AG04449 (cell line): ENCODE results near the gene TMEM242.

Source experiments
- CTCF ChIA-PET: fragments of 350-600 bp; formaldehyde crosslinking; extraction: SDS; loops from one replicate; lab custom pipeline; 2021; ENCODE audit warnings: antibody characterized with exemption; lab: Yijun Ruan, JAX
- POLR2A ChIA-PET: fragments of 400-600, 350-600 bp; formaldehyde crosslinking; extraction: SDS; loops from one replicate; lab custom pipeline; 2020; ENCODE audit warnings: antibody characterized with exemption, inconsistent platforms; lab: Yijun Ruan, JAX
- DNase-seq: peaks from one replicate; pipeline ENCODE4 v3.0.0-alpha.2; 2010; ENCODE audit warnings: low read depth, low spot score
- H3K4me3 ChIP-seq: 2 replicates; pipeline ENCODE4 v1.5.1; 2011; ENCODE audit warnings: low read depth, mild to moderate bottlenecking, control low read depth, low read length
- TF ChIP-seq, protein P1 (sequence below): IDR thresholded peaks from one replicate; pipeline ENCODE4 v1.5.1; 2011; ENCODE audit warnings: mild to moderate bottlenecking, moderate library complexity, low read length, control low read depth, inconsistent platforms; ENCODE audit not compliant: insufficient read depth; ENCODE audit errors: missing control alignments

Gene TMEM242

DNA sequence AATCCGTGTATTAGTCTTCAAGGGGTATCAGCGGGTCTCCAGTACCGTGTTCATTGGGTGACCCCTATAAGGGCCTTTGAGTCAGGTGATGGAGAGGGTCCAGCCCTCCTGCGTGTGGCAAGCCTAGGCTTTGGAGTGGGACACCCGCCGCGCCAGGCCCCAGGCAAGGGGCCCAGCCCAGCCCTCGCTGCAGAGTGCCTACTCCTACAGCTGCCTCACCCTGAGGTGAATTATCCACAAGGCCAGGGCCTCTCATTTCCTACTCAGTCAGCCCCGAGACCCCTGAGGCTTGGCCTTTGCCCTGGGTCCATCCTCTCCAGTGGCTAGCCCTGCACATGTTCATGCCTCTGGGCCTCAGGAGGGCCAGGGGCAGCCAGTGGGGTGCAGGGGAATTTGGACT, 45.1 kb downstream of the TMEM242 start:
- ChIA-PET CTCF (interaction anchor here (5.2 kb wide), 1 partner anchor 9 kb away, joined by 72 read pairs; no protein-coding TSS in a partner anchor), POLR2A (no interaction called here)
- DNase-seq: no peak
- TF ChIP-seq, protein P1, sequence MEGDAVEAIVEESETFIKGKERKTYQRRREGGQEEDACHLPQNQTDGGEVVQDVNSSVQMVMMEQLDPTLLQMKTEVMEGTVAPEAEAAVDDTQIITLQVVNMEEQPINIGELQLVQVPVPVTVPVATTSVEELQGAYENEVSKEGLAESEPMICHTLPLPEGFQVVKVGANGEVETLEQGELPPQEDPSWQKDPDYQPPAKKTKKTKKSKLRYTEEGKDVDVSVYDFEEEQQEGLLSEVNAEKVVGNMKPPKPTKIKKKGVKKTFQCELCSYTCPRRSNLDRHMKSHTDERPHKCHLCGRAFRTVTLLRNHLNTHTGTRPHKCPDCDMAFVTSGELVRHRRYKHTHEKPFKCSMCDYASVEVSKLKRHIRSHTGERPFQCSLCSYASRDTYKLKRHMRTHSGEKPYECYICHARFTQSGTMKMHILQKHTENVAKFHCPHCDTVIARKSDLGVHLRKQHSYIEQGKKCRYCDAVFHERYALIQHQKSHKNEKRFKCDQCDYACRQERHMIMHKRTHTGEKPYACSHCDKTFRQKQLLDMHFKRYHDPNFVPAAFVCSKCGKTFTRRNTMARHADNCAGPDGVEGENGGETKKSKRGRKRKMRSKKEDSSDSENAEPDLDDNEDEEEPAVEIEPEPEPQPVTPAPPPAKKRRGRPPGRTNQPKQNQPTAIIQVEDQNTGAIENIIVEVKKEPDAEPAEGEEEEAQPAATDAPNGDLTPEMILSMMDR: no peak
- H3K4me3 ChIP-seq: no peak overlapping the region

DNA sequence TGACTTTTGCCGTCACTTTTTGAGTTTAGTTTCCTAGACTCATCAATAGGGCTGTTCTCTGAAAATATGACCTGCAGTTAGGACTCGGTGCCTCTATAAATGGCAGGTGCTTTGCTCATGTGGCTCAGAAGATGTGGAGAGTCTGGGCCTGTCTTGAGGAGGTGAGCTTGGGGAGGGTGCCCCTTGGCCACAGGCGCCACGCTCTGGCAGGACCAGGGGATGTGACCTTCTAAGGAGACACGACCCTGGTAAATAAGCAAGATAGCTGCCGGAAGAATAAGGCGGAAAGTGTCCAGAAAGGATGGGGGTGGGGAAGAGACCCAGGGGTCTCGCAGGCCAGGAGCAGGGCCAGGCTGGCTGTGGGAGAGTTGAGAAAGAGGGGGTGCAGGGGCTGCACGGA, 46.6 kb downstream of the TMEM242 start:
- CTCF ChIA-PET: interaction anchor here (1.6 to 5.2 kb wide), 2 partner anchors 11 to 41 kb away, joined by 5 to 72 read pairs; no protein-coding TSS in a partner anchor
- DNase-seq: no peak
- TF ChIP-seq, protein P1: no peak
- POLR2A ChIA-PET: no interaction called here
- no peak overlapping the region for H3K4me3 ChIP-seq

DNA sequence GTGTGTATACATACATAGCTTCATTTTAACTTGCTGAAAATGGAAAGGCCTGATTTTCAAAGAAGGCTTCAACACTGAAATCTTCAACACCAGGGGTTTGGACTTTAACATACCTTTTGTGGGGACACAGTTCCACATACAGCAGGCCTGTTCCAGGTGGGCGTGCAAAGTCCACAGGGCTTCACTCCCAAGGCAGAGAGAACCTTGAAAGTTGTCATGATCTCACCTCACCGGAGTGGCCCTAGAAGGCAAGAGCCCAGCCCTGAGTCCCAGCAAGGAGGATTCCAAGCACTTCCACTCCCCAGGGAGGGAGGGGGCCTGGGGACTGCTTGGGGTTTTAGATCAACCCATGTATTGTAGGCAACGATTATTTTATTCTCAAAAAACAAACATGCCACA, 47.2 kb downstream of the TMEM242 start:
- DNase-seq: no peak
- no peak overlapping the region for H3K4me3 ChIP-seq
- ChIA-PET POLR2A (no interaction called here), CTCF (interaction anchor here (1.6 to 5.2 kb wide), 8 partner anchors 11 to 40 kb away, joined by 5 to 72 read pairs (median 14); no protein-coding TSS in a partner anchor)
- TF ChIP-seq, protein P1: no peak

DNA sequence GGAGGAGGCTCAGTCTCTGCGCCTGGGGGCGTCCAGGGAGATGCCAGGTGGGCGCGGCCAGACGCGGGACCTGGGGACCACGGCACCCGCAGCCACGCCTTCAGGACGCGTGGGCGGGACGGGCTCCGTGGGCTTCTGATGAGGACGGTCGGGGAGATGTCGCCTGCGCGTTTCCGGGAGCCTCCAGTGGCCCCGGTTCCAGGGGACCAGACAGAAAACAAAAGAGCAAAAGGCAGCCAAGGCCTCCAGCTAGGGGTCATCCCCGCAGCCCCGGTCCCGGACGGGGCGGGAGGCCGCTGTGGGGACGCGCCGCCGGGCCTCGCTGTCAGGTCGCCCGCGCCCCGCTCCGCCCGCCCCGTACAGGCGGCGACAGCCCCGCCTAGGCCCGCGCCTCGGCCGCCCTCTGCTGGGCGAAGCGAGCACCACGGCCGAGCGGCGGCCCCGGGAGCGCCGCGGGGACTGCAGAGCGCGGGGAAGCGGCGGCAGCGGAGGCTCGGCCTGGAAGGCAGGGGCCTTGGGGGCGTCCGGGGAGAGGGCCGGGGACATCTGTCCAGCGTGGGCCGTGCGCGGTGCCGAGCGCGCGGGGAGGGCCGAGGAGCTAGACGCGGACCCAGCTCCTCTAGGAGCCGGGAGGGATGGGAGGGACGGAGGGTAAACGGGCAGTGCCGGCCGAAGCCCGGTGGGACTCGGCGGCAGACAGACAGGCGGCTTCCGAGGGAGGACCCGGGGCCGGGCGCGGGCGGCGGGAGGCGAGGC, 48.7 kb downstream of the TMEM242 start:
- POLR2A ChIA-PET: no interaction called here
- TF ChIP-seq, protein P1: peak; percentile 58
- H3K4me3 ChIP-seq: peak overlapping the region; percentile 68
- DNase-seq: no peak
- CTCF ChIA-PET: interaction anchor here (0.5 to 5.2 kb wide), 42 partner anchors 10 to 240 kb away, joined by 3 to 72 read pairs (median 4); no protein-coding TSS in a partner anchor

DNA sequence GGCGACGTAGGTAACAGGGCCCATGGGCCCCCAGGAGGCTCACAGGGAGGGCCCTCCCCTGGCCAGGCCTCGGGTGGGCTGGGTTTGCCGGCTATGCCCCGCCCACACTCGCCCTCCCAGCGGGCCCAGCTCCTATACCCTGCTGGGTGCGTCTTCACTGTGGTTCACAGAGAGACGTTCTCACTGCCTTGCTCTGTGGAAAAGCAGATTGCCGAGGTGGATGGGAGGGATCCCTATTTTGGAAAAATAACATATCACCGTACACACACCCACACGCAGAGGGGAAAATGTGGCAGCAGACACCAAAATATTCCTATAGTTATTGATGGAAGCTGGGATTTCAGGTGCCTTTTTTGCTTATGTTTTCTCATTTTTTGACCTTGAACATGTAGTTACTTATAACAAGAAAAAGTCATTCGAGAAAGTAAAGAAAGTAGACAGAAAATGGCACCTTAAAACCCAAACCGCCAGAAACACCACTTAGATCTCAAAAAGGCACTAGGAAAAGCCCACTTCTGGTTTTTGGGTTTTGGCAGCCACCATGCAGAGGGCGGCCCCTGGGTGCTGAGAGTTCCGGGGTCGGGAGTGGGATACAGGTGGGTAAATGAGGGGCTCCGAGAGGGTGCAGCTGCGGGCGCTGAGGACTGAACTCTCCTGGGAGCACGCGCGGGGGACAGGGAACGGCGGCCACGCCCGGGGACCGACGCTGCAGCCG, 49.4 kb downstream of the TMEM242 start:
- CTCF ChIA-PET: interaction anchor here (0.8 to 5.2 kb wide), 22 partner anchors 10 to 239 kb away, joined by 3 to 72 read pairs (median 6); no protein-coding TSS in a partner anchor
- POLR2A ChIA-PET: no interaction called here
- peak overlapping the region; percentile 68 for H3K4me3 ChIP-seq
- TF ChIP-seq, protein P1: no peak
- DNase-seq: no peak
